Thyroid gland (tissue), 4 donors: ENCODE data around the gene DTNBP1.

ENCODE experiments used
- CTCF ChIP-seq, 6 experiments: fragments of 200-600 bp in 3 of 6; fragments of 450-650 bp in 3 of 6; sonication (generic) in 3 of 6; IDR thresholded peaks; one replicate each; pipeline ENCODE4 v1.5.1; 2016 to 2019; ENCODE audit warnings: antibody characterized with exemption in 6 of 6, mild to moderate bottlenecking in 2 of 6, inconsistent platforms in 1 of 6, moderate library complexity in 1 of 6
- POLR2A ChIP-seq, 2 donors: fragments of 450-650 bp; IDR thresholded peaks; one replicate each; pipeline ENCODE4 v1.6.1; 2017; ENCODE audit warnings: antibody characterized with exemption in 2 of 2, mild to moderate bottlenecking in 2 of 2, moderate library complexity in 1 of 2

DNA sequence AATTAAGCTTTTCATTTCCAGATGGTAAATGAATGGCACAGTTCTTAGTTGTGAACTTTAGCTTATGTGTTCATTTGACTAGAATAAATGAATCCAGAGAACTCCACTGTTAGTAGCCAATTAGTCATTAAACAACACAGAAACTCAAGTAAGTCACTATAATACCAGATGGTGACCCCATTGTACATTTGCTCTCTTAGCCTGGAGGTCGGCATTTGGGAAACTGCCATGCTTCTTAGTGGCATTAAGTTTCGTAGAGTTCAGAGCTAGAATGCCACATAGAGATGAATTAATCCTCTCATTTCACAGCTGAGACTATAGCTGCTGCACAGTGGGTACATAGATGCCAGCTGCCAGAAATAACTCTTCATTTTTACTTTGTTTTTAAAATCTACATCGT, 10.8 kb upstream of the DTNBP1 start:
- no peak for TF ChIP-seq POLR2A (IDR thresholded peaks at IDR 0.05)
- no peak for TF ChIP-seq CTCF (IDR thresholded peaks at IDR 0.05)
